Stimulated activated CD4-positive, alpha-beta T cell treated with anti-CD3 and anti-CD28 coated beads, Interleukin-4, amount 100 ng/mL, for 24 hours (primary cell): ENCODE data around the gene FGF6.
"Not testable (repeated sequence)": the region's sequence is repeated elsewhere in the genome, so short reads cannot be mapped to it uniquely, and the experiment has no call there.

Experiments
- DNase-seq: peaks from one replicate; pipeline ENCODE4 v3.0.0-alpha.2; 2020

FGF6 gene, protein sequence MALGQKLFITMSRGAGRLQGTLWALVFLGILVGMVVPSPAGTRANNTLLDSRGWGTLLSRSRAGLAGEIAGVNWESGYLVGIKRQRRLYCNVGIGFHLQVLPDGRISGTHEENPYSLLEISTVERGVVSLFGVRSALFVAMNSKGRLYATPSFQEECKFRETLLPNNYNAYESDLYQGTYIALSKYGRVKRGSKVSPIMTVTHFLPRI

DNA sequence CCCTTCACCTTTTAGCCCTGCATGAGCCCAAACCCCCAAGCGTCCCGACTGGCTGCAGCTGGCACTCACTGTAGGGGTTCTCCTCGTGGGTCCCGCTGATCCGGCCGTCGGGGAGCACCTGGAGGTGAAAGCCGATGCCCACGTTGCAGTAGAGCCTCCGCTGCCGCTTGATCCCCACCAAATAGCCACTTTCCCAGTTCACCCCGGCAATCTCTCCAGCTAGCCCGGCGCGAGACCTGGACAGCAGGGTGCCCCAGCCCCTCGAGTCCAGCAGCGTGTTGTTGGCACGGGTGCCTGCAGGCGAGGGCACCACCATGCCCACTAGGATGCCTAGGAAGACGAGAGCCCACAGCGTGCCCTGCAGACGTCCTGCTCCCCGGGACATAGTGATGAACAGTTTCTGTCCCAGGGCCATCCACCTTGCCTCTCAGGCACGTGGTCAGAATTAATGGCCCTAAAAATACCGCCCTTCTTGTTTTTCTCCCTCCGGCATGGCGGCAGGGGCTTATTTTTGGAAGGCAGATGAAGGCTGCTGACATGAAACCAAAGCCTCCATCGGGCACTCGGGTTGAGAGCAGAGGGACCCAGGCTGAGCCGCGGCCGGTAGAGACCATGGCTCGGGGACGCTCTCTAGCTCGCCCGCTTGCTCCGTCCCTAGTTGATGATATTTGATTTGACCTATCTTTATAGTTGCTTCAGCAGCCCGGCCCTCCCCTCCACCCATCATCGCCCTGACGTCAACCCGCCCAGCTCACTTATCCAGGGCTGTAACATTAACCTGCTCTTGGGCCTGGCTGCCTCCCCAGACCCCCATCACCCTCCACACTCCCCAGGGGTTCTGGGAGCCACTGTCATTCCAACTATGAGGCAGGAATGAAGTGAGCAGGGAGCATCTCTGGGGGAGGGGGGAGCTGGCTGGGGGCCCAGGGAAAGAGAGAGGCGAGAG lies at the start of gene FGF6:
TSS of gene FGF6 (minus strand) at position 660 of the 946 bp plus-strand sequence. CDS start at position 415, 245 bp downstream.
- DNase-seq, result no peak

DNA sequence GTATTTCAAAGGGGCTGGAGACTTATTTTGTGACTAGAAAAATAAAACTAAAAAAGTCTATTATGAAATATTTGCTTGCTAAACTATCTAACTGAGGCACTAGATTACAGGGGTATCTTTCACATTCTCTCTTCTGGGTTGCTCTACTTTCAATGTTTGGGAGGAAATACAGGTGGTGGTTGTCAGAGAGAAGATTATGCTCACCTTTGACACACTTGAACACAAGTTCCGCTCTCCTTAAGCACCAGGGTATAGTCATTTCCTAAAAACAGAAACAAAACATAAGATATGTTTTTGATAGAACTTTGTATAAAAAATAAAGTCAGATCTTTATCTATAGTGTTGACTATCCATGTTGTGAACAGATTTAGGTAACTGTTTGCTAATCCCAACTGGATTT lies 45.4 kb upstream of the FGF6 start:
- DNase-seq, result no peak

DNA sequence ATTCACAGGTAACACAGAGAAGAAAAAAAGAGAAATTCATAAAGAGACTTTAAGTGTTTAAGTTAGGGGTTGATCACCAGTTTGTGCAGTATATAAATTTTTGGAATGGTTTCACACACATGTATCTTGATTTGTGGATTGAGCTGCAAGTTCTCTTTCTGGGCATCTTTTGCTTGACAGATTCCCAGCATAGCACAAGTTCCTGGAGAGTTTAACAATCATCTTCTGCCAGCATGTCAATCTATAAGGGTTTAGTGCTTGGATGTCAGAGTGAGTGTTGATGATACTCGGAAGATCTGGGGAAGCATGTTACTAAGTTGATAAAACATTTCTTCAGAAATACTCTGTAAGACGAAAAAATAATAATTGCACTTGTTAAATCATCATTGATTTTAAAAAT lies 43.9 kb upstream of the FGF6 start:
- no peak for DNase-seq

DNA sequence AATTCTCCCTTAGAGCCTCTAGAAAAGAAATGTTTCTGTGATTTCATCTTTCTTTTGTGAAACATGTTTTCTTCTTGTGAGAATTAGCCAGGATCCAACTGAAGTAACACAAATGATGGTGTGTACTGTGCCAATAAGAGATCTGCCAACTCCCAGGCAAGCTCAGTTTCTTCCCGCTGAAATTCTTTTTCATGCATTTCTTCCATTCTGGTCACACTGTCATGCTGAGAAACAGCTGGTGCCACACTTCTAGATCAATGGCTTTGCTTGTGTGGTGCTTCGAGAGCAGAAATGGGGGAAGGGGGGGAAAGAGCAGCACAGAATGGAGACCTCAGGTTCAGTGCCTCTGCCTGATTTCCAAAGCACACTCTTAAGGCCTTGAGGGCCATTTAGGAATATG lies 41.4 kb upstream of the FGF6 start:
- no peak for DNase-seq

DNA sequence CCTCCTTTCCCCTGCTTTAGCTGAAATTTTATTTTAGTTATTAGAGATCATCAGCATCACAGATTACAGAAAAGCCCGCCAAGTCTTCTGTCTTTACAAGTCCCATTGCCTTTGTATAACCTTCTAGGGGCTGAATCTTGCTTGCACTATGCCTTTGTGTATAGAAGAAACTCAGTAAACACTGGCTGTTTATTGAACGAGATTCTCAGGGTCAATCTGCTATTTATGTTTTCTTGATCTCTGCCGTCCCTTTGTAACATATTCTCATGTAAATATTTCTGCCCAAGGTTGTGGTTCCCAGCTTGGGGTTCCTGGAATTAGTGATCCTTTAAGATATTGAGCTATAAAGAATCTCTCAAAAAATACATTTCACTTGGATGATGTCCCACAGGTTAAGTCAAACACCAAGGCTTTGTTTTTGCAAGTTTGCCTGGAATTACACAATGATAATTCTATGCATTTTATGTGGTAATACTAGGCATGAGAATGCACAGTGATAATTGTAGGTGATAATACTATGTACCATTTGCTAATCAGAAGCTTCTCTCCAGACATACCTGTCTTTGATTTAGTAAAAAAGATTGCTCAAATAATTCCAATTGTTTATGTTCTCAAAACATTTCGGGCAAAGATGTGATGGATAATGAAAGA lies 40.6 kb upstream of the FGF6 start:
- no peak for DNase-seq

DNA sequence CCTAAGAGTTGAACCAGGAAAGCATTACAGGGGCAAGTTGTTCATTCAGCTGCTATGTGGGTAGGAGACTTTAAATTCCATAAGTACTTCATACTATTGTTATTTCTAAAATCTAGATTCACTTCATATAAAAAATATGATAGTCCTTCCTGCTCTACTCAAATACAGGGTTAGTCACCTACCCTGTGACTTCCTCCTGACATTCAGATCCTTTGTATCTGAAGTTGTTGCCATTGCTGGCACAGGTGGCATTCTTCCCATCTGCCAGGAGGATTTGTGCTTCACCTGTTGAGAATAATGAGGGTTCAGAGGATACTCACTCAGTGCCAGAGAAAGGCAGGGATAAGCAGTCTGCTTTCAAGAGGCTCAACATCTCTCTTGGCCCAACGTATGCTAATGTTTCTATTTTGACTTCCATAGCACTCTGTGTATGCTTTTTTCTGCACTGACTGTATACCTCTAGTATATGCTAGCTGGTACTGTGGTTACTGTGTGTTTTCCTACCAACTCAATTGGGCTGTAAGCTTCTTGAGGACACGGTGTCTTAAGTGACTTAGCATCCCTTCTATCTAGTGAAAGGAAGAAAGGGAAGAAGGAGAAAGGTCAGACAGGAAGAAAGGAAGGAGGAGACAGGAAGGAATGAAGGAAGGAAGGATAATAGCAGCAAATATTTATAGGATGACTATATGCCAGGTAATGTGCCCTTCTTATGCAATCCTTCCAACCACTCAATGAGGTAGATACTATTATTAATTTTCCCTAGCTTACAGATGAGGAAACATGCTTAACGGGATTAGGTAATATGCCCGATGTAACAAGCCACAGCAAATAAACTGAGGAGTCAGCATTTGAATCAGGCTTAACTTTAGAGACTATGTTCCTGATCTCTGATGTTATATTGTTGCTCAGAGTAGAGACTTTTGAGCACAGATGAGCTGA lies 38.5 kb upstream of the FGF6 start:
- no peak for DNase-seq

DNA sequence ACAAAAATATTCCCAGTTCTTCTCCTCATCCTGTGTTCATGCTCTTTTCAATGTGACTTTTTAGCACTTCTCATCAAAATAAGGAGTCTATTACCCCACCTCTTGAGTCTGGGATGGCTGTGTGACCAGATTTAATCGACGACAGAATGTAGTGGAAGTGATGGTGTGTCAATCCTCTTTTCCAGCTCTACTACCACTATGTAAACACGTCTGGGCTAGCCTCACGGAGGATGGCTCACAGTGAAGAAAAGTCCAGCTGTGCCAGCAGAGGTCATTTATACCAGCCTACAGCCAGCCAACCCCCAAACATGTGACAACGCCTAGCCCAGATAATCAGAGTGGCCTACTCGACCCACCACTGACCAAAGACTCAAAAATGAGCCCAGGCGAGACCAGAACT lies 37.3 kb upstream of the FGF6 start:
- DNase-seq, result no peak

DNA sequence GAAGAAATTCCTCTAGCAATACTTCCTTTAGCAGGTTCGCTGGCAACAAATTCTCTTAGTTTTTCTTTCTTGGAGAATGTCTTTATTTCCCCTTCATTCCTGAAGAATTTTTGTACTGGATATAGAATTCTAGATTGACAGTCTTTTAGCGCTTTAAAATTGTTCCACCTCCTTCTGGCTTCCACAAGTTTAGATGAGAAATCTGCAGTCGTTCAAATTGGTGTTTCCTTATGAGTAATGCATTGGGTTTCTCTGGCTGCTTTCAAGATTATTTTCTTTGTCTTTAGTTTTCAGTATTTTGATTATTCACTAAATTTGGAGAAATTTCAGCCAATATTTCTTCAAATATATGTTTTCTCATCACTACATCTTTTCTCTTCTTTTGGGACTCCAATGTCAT lies 33.3 kb upstream of the FGF6 start:
- DNase-seq, result no peak

DNA sequence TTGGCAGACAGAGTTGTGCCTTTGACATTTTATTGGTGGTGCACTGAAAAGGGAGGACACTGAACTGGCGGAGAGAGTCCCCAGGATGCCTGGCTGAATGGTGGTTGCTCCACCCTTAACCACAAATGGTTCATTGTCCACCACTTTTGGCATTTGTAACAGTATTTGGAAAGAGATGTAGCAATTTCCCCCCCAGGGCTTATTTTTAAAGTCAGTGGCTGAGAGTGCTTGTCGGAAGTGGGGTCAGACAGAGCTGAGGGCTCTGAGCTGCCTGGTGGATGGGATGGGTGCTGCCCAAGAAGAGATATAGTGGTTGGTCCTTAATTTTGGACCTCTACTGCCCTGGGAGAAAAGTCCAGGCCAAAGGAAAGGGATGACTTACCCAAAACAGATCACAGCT lies 31.5 kb upstream of the FGF6 start:
- no peak for DNase-seq

DNA sequence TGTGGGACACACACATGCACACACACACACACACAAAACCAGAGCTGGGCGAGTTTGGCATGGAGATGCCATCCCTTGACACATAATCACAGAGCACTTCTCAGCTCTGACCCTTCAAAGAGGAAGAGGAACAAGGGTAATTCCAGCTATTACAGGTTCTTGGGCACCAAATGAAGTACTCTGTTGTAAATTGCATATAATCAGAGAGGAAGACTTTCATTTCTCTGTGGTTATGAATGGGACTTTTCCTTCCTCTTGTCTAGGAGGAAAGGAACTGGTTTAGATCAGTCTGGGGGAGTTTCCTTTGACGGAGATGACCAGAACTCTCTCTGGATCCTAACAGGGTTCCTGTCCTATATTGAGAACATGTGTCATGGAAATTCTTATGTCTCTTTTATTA lies 26.4 kb upstream of the FGF6 start:
- no peak for DNase-seq

DNA sequence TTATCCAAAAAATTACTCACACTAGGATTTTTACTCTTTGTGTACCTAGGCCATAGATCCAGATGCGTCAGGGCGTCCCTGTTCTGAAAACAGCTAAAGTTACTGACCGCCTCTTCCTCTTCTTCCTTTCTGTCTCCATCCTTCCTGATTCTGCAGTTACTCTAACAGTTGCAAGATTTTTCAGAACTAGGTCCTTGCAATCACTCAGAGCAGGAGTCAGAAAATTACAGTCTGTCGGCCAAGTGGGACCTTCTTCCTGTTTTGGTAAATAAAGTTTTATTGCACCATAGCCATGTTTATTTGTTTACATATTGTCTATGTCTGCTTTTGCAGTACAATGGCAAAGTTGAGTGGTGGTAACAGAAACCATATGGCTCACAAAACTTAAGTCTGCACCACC lies 25.6 kb upstream of the FGF6 start:
- DNase-seq, result no peak

DNA sequence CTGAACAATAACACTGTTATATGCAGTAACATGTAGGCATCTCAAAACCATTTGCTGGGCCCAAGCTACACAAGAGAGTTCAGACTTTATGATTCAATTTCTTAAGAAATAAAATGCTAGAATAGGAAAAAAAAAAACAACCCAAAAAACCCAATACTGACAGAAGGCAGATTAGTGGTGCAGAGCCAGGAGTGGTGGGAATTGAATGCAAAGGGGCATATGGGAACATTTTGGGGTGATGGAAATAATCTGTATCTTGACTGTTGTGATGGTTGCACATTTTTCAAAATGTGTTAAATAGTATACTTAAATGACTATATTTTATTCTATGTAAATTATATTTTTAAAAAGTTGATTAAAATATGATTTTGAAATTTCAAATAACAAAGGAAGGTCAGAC lies 23.4 kb upstream of the FGF6 start:
- no peak for DNase-seq

DNA sequence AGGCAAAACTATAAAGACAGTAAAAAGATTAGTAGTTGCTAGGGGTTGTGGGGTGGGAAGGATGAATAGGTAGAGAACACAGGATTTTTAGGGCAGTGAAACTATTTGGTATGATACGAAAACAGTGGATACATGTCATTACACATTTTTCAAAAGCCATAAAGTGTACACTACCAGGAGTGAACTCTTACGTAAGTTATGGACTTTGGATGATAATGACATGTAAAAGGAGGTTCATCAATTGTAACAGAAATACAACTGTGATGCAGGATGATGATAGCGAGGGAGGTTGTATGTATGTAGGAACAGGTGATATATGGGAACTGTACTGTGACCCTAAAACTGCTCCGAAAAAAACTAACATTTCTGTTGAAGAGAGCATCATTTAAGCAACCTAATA lies 15.1 kb upstream of the FGF6 start:
- DNase-seq, result no peak

DNA sequence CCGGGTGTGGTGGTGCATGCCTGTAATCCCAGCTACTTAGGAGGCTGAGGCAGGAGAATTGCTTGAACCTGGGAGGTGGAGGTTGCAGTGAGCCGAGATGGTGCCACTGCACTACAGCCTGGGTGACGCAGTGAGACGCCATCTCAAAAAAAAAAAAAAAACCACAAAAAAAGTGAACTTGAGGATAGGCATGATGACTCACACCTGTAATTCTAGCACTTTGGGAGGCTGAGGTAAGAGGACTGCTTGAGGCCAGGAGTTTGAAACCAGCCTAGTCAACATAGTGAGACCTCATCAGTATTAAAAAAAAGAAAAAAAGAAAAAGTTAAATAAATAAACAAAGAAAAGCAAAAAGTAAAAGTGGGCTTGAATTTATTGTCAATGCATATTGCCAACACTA lies 10.2 kb upstream of the FGF6 start:
- DNase-seq, result not testable (repeated sequence)

DNA sequence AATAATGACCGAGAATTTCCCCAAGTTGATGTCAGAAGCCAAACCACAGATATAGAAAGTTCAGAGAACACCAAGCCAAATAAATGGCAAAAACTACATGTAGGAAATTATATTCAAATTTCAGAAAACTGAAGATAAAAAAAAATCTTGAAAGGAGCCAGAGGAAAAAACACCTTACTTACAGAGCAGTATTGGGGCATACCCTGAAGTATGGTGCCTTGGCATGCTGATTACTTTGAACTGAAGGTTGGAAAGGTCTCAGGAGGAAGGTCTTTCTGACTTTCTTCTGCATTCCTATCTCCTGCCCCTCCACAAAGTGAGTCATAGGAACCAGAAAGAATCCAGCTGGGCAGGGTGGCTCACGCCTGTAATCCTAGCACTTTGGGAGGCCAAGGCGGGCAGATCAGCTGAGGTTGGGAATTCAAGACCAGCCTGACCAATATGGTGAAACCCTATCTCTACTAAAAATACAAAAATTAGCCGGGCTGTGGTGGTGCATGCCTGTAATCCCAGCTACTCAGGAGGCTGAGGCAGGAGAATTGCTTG lies 8.8 kb upstream of the FGF6 start:
- no peak for DNase-seq

DNA sequence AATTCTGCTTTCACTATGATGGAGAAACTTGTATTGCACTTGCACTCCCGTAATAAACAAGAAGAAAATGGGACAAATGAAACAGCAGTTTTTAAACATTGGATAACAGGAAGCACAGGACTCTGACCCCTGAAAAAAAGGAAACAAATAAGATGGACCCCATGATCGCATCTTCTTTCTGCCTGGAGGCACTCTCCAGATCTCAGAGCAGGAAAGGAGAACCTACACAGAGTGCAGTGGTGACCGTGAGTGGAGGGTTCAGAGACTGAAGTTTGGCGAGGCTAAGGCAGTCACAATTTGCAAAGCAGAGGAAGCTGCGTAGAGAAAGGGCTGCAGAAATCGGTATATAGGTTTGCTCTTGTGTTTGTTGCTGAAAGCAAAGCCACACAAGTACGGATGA lies 6.1 kb upstream of the FGF6 start:
- DNase-seq, result no peak

DNA sequence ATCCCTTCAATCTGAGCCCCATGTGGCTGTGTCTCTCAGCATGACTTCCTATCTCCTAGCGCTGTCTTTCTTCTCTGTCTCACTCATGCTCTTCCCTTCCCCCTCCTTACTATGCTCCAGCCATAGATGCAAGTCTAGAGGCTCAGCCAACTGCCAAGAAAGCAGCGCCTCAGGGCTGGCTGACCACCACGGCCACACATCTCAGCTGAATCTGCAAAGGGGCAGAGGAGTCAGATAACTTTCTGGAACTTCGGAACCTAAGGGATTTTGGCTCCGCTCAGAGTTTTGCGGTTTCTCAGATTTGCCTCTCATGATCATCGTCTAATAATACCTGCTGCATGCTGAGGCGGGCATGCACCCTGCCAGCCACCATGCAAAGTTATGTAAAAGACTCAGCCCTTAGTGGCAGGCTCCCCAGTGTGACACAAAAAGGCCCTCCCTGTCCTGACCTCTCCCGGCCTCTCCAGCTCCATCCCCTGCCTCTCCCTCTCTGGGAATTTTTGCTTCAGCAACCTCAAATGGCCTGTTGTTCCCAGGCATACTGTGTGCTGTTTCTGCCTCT lies 5.0 kb upstream of the FGF6 start:
- no peak for DNase-seq

DNA sequence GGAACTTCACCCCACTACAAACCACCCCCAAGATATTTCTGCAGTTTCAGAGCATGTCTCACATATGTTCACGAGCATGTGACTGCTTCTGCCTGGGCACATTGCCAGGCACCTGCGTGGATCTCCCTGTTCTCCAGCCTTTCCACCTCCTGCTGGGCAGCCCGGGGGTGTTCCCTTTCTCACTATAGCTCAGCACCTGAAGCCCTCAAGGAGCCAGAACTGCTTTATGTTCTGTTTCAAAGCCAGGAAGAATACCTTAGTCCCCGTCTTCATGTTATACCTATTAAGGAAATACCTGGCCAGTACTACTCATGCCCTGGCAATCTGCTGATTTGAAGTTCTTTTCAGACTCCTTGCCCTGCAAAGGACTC lies 4.2 kb upstream of the FGF6 start:
- DNase-seq, result no peak

DNA sequence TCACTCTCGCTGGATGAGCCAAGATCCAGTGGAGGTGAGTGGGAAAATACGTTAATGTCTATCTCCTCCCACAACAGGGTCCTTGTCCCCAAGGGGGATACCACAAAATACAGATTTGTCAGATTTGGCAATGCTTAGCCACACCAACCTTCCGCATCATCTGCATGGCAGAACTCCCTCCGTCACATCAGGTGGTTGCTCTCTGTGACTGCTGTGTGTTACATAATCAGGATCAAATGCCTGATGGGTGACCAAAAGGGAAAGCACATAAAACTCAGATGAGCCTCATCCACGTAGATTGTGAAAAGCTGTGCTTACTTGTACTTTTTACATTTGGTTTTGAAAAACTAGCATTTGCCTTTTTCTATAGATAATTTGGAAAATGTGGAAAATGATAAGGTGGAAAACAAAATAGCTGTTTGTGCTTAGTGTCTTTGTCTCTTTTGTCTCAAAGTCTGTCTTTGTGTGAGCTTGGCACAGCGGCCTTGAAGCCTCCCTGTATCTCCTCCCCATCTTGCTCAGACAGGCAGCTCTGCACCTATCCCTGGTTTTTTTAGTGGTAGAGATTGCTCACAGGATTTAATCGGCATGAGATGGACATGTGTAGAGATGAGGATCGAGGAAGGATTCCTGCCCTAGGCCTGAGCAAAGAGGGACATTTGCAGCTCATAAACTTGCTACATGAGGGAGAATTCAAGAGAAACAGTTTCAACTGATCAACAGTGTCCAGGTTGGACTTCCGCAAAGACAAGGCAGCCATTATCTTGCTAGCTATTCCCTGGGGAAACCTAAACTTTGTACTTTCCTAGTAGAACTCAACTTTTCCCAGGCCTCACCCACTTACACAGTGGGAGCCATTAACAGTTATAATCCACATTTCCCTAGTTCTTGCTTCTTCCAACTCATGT lies 3.6 kb upstream of the FGF6 start:
- no peak for DNase-seq

DNA sequence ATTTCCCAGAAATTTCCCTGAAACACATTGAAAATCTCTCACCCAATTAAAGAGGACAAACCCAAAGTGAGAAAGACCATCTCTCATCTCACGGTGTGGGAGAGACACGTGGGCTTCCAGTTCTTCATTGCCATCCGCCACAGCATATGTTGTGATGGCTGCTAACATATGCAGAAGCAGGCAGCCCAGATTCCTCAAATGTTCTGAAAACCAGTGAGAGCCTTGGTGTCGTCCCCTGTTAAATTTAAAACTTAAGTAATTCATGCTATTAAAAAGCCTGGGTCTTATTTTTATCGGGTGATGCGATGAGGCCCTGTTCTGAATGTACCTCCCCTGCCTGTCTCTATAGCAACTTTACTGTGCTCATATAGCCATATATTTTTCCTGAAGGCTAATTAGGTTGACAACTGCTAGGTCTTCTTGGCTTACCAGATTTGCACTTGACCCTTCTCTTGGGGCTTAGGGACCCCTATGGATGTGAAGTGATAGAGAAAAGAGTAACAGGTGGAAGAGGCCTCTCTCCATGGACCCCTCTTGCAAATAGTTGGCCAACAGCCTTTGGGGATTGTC lies 2.8 kb upstream of the FGF6 start:
- DNase-seq, result no peak

DNA sequence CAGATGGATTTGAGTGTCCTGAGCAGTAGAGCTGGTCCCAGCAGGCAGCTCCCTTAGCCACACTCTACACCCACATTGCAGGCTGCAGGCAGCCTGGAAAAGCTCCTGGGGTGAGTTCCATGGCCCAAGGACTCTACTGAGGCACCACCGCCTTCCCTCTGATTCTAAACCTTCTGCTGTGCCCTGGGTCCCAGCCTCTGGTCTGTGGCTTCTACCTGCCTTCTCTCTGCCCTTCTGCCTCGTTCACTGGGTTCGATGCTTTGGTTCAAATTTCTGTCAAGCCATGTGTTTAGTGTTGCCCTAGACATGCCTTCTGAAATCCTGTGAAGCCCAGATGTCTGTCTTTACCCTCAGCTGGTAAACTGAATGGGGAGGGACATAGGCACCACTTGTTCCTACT lies 1.5 kb upstream of the FGF6 start:
- no peak for DNase-seq
